Measurements from ENCODE around the gene HAO2.

- TF ChIP-seq, protein P1, sequence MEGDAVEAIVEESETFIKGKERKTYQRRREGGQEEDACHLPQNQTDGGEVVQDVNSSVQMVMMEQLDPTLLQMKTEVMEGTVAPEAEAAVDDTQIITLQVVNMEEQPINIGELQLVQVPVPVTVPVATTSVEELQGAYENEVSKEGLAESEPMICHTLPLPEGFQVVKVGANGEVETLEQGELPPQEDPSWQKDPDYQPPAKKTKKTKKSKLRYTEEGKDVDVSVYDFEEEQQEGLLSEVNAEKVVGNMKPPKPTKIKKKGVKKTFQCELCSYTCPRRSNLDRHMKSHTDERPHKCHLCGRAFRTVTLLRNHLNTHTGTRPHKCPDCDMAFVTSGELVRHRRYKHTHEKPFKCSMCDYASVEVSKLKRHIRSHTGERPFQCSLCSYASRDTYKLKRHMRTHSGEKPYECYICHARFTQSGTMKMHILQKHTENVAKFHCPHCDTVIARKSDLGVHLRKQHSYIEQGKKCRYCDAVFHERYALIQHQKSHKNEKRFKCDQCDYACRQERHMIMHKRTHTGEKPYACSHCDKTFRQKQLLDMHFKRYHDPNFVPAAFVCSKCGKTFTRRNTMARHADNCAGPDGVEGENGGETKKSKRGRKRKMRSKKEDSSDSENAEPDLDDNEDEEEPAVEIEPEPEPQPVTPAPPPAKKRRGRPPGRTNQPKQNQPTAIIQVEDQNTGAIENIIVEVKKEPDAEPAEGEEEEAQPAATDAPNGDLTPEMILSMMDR (IDR thresholded peaks at IDR 0.05 in 8 of 11, conservative IDR thresholded peaks at IDR 0.05 in 3 of 11): no peak
- no peak for TF ChIP-seq POLR2AphosphoS5 (IDR thresholded peaks at IDR 0.05)
These were observed 36.0 kb upstream of the HAO2 start for GRCh38 chr1:119332622-119333021.
